Measurements from ENCODE around the gene SERPINE3. TPM values are rescaled to one million over a fixed set of nuclear protein-coding genes. Genes with fewer than 3 reads are reported as not detected.

SERPINE3 gene
- total RNA-seq, 1 experiment from 2014 or later, result not detected

DNA sequence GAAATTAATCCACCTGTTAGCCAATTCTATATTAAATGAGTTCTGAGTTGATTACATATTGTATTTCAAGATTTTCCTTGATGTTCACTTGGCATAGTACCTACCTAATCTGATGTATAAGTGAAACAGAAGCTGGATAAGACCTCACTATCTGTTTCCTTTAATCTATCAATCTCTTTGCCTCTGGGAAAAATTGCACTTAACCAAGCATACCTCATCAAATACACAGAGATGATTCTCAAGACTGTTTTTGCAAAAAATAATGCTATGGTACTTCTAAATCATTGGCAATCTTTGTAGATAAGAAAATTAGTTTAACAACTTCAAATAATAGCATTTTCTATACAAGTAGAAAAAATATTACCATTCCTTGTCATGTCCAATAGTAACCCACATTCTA, 55.2 kb downstream of the SERPINE3 start:
- intact Hi-C loops (cut with micrococcal nuclease), result no loop called here
- BruUV-seq (replicated peaks), result no TSS peak
- Mint-ChIP-seq H3K36me3 (ENCODE audit: insufficient read depth, unreplicated experiment) (peaks cover 56% of the 10 kb centered on the region), H3K27ac (ENCODE audit: low read depth, unreplicated experiment) (no peak overlapping the region), H3K4me3 (ENCODE audit: unreplicated experiment) (no peak overlapping the region), H3K27me3 (ENCODE audit: insufficient read depth, unreplicated experiment) (no peaks in the 10 kb centered on the region), H3K9me3 (ENCODE audit: unreplicated experiment) (peaks cover 6% of the 10 kb centered on the region), H3K4me1 (ENCODE audit: insufficient read depth, unreplicated experiment) (peaks cover 33% of the 10 kb centered on the region)
- POLR2A ChIA-PET, result interaction anchor here (1.0 to 1.9 kb wide), 5 partner anchors 9 to 239 kb away, joined by 3 to 6 read pairs (median 4); no protein-coding TSS in a partner anchor
- TF ChIP-seq CTCF (IDR thresholded peaks at IDR 0.05; ENCODE audit: unreplicated experiment), result no peak
- CTCF ChIA-PET, result interaction anchor here (1.1 to 1.4 kb wide), 2 partner anchors 360 to 400 kb away, joined by 3 read pairs; no protein-coding TSS in a partner anchor
- no peak for DNase-seq (ENCODE audit: unreplicated experiment)

- intact Hi-C loops (cut with micrococcal nuclease), result no loop called here
- peak; percentile 7 for DNase-seq (ENCODE audit: unreplicated experiment)
- Mint-ChIP-seq H3K27me3 (ENCODE audit: insufficient read depth, unreplicated experiment) (no peaks in the 10 kb centered on the region), H3K27ac (ENCODE audit: low read depth, unreplicated experiment) (peak overlapping the region; percentile 52), H3K9me3 (ENCODE audit: unreplicated experiment) (peaks cover 7% of the 10 kb centered on the region), H3K4me1 (ENCODE audit: insufficient read depth, unreplicated experiment) (peaks cover 33% of the 10 kb centered on the region), H3K4me3 (ENCODE audit: unreplicated experiment) (no peak overlapping the region), H3K36me3 (ENCODE audit: insufficient read depth, unreplicated experiment) (peaks cover 58% of the 10 kb centered on the region)
- TF ChIP-seq CTCF (IDR thresholded peaks at IDR 0.05; ENCODE audit: unreplicated experiment), result no peak
- ChIA-PET POLR2A (interaction anchor here (1.7 to 1.9 kb wide), 2 partner anchors 10 to 17 kb away, joined by 4 to 6 read pairs; no protein-coding TSS in a partner anchor), CTCF (interaction anchor here (0.7 to 1.0 kb wide), 2 partner anchors 44 to 402 kb away, joined by 3 to 4 read pairs; no protein-coding TSS in a partner anchor)
- no TSS peak for BruUV-seq (replicated peaks)
Measured at GRCh38 chr13:51396352-51396751, 56.9 kb downstream of the SERPINE3 start.

- Mint-ChIP-seq H3K27me3 (ENCODE audit: insufficient read depth, unreplicated experiment) (no peaks in the 10 kb centered on the region), H3K27ac (ENCODE audit: low read depth, unreplicated experiment) (peak overlapping the region; percentile 52), H3K4me1 (ENCODE audit: insufficient read depth, unreplicated experiment) (peaks cover 34% of the 10 kb centered on the region), H3K4me3 (ENCODE audit: unreplicated experiment) (no peak overlapping the region), H3K9me3 (ENCODE audit: unreplicated experiment) (peaks cover 7% of the 10 kb centered on the region), H3K36me3 (ENCODE audit: insufficient read depth, unreplicated experiment) (peaks cover 58% of the 10 kb centered on the region)
- no peak for TF ChIP-seq CTCF (IDR thresholded peaks at IDR 0.05; ENCODE audit: unreplicated experiment)
- intact Hi-C loops (cut with micrococcal nuclease), result no loop called here
- BruUV-seq (replicated peaks), result no TSS peak
- CTCF ChIA-PET, result interaction anchor here (0.7 to 0.8 kb wide), 3 partner anchors 10 to 400 kb away, joined by 3 to 4 read pairs (median 3); no protein-coding TSS in a partner anchor
- peak; percentile 69 for DNase-seq (ENCODE audit: unreplicated experiment)
- POLR2A ChIA-PET, result interaction anchor here (0.6 to 1.6 kb wide), 10 partner anchors 13 to 405 kb away, joined by 3 to 6 read pairs (median 3); partner anchors contain the start of gene INTS6
Measured at GRCh38 chr13:51397262-51397941, 57.9 kb downstream of the SERPINE3 start.

DNA sequence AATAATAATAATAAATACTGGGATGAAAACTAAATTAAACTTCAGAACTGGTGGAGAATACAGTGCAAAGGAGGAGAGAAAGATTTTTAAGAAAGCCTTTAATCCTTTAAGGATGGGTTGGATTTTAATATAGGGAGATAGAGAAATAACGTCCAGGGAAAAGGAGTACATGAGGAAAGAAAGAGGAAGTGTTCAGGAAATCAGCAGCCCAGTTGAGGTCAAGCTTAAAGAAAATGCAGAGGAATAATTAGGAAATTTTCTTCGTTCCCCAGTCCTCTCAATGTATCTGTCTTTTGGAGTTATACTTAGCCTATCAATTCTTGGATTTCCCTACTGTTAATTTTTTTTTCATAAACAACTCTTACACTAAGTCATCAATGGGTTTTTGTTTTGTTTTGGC, 65.7 kb downstream of the SERPINE3 start:
- Mint-ChIP-seq H3K9me3 (ENCODE audit: unreplicated experiment) (no peaks in the 10 kb centered on the region), H3K27ac (ENCODE audit: low read depth, unreplicated experiment) (no peak overlapping the region), H3K4me3 (ENCODE audit: unreplicated experiment) (no peak overlapping the region), H3K4me1 (ENCODE audit: insufficient read depth, unreplicated experiment) (peaks cover 21% of the 10 kb centered on the region), H3K27me3 (ENCODE audit: insufficient read depth, unreplicated experiment) (no peaks in the 10 kb centered on the region), H3K36me3 (ENCODE audit: insufficient read depth, unreplicated experiment) (peaks cover 48% of the 10 kb centered on the region)
- ChIA-PET CTCF (interaction anchor here (0.8 to 1.1 kb wide), 2 partner anchors 37 to 119 kb away, joined by 3 to 4 read pairs; no protein-coding TSS in a partner anchor), POLR2A (interaction anchor here (1.1 to 3.6 kb wide), 2 partner anchors 11 to 48 kb away, joined by 3 to 14 read pairs; partner anchors contain the start of gene INTS6)
- intact Hi-C loops (cut with micrococcal nuclease), result no loop called here
- no TSS peak for BruUV-seq (replicated peaks)
- no peak for DNase-seq (ENCODE audit: unreplicated experiment)
- no peak for TF ChIP-seq CTCF (IDR thresholded peaks at IDR 0.05; ENCODE audit: unreplicated experiment)
